ENCODE results near the gene MT1M. TPM values are rescaled to one million over a fixed set of nuclear protein-coding genes. Genes with fewer than 3 reads are reported as not detected.
A peak's percentile ranks its signal among the peaks of the same experiment; 100 is the strongest.

MT1M gene
- total RNA-seq, 4 donors from 2014 or later, result 3.7 to 74.9 (median 14.9) TPM

GRCh38 chr16:56634715-56635440 is 2.4 kb downstream of the MT1M start:
- H3K4me1 ChIP-seq, result peaks cover 18 to 61% (median 52%) of the 10 kb centered on the region in 4 donors
- 29% methylated on average over 41 of the region's 47 CpGs for WGBS
- TF ChIP-seq POLR2A (IDR thresholded peaks at IDR 0.05; ENCODE audit: low read depth) (no peak), CTCF (IDR thresholded peaks at IDR 0.05) (no peak), POLR2AphosphoS5 (IDR thresholded peaks at IDR 0.05) (no peak), EP300 (IDR thresholded peaks at IDR 0.05) (no peak)

GRCh38 chr16:56635441-56635967 is 3.0 kb downstream of the MT1M start:
- intact Hi-C loops (cut with DNase I), result loop anchor here (5.0 kb wide), 1 partner anchor 47 kb away; the partner anchor contains the start of gene MT1X
- WGBS, result 29% methylated on average over 15 of the region's 40 CpGs
- Histone ChIP-seq H3K27me3 (peaks cover 0 to 83% (median 20%) of the 10 kb centered on the region in 4 donors), H3K4me1 (peaks cover 18 to 61% (median 52%) of the 10 kb centered on the region in 4 donors), H3K4me3 (peak overlapping the region; percentile 22 to 66 (median 46)), H3K36me3 (no peaks in the 10 kb centered on the region), H3K27ac (replicated peaks in 1 of 4) (no peak overlapping the region), H3K9me3 (no peaks in the 10 kb centered on the region)
- DNase-seq (ENCODE audit: extremely low spot score), result no peak
- TF ChIP-seq POLR2AphosphoS5 (IDR thresholded peaks at IDR 0.05) (no peak), POLR2A (IDR thresholded peaks at IDR 0.05; ENCODE audit: low read depth) (no peak), EP300 (IDR thresholded peaks at IDR 0.05) (no peak), CTCF (IDR thresholded peaks at IDR 0.05) (no peak)

More at GRCh38 chr16:56634715-56635440, 2.4 kb downstream of the MT1M start:
- intact Hi-C loops (cut with DNase I), result loop anchor here (5.0 kb wide), 1 partner anchor 47 kb away; the partner anchor contains the start of gene MT1X
- Histone ChIP-seq H3K4me3 (peak overlapping the region; percentile 22 to 66 (median 46)), H3K27ac (replicated peaks in 1 of 4) (no peak overlapping the region), H3K36me3 (no peaks in the 10 kb centered on the region), H3K9me3 (no peaks in the 10 kb centered on the region), H3K27me3 (peaks cover 0 to 76% (median 20%) of the 10 kb centered on the region in 4 donors)
- DNase-seq (ENCODE audit: extremely low spot score), result no peak

GRCh38 chr16:56636616-56637413 is 4.4 kb downstream of the MT1M start:
- TF ChIP-seq POLR2AphosphoS5 (IDR thresholded peaks at IDR 0.05), result no peak
- TF ChIP-seq POLR2A (IDR thresholded peaks at IDR 0.05; ENCODE audit: low read depth), result no peak
- TF ChIP-seq EP300 (IDR thresholded peaks at IDR 0.05), result no peak
- TF ChIP-seq CTCF (IDR thresholded peaks at IDR 0.05), result no peak
- no peak overlapping the region for H3K4me3 ChIP-seq
- WGBS, result 70% methylated on average over 8 of the region's 9 CpGs
- H3K27ac ChIP-seq (replicated peaks in 1 of 4), result peak overlapping the region in 1 of 4 donors; percentile 70
- H3K36me3 ChIP-seq, result no peaks in the 10 kb centered on the region
- no peaks in the 10 kb centered on the region for H3K9me3 ChIP-seq
- H3K27me3 ChIP-seq, result peaks cover 0 to 96% (median 20%) of the 10 kb centered on the region in 4 donors
- intact Hi-C loops (cut with DNase I), result loop anchor here (5.0 kb wide), 1 partner anchor 45 kb away; the partner anchor contains the start of gene MT1X
- DNase-seq (ENCODE audit: extremely low spot score), result no peak
- H3K4me1 ChIP-seq, result peaks cover 18 to 58% (median 50%) of the 10 kb centered on the region in 4 donors

- TF ChIP-seq POLR2A (IDR thresholded peaks at IDR 0.05; ENCODE audit: low read depth) (peak; percentile 48), EP300 (IDR thresholded peaks at IDR 0.05) (peak; percentile 72), CTCF (IDR thresholded peaks at IDR 0.05) (no peak), POLR2AphosphoS5 (IDR thresholded peaks at IDR 0.05) (peak; percentile 82 to 89)
- peaks cover 0 to 98% (median 20%) of the 10 kb centered on the region in 4 donors for H3K27me3 ChIP-seq
- 22% methylated on average over 57 of the region's 68 CpGs for WGBS
- no peaks in the 10 kb centered on the region for H3K9me3 ChIP-seq
- H3K36me3 ChIP-seq, result no peaks in the 10 kb centered on the region
- peaks cover 18 to 50% (median 41%) of the 10 kb centered on the region in 4 donors for H3K4me1 ChIP-seq
- H3K4me3 ChIP-seq, result peak within 1 kb of the TSS; percentile 51 to 61 (median 56)
- intact Hi-C loops (cut with DNase I), result loop anchor here (5.0 kb wide), 1 partner anchor 44 kb away; the partner anchor contains the start of gene MT1X
- H3K27ac ChIP-seq (replicated peaks in 1 of 4), result peak within 1 kb of the TSS; percentile 48 to 70 (median 64)
- no peak for DNase-seq (ENCODE audit: extremely low spot score)
Observed at GRCh38 chr16:56637814-56638750, 5.6 kb downstream of the MT1M start, which contains the start of gene MT1A. Gene MT1A (plus strand): TSS chr16:56638666. CDS start chr16:56638739, 73 bp downstream.

All from esophagus muscularis mucosa (tissue), 4 donors.